IMR-90 (cell line): ENCODE data around the gene USO1. TPM values are rescaled to one million over a fixed set of nuclear protein-coding genes. Genes with fewer than 3 reads are reported as not detected.

Experiments
- ATAC-seq: fragments of 200-7000 bp; cut with Tn5 transposase; 2 replicates; pipeline ENCODE4 v1.9.1; 2020; ENCODE audit warnings: low read depth, mild to moderate bottlenecking, moderate library complexity
- BruUV-seq: library from RNA; stranded (reverse); fragments of 400-500 nt; replicated peaks from 2 replicates; lab custom pipeline; 2021; lab: Mats Ljungman, UMichigan
- CTCF ChIA-PET: fragments of 300-600 bp; formaldehyde crosslinking; extraction: SDS; loops from one replicate; lab custom pipeline; 2021; ENCODE audit warnings: antibody characterized with exemption; lab: Yijun Ruan, JAX
- POLR2A ChIA-PET: fragments of 300-600 bp; sonication (Branson Sonifier 250); formaldehyde crosslinking; loops from one replicate; lab custom pipeline; 2022; ENCODE audit warnings: antibody characterized with exemption; ENCODE audit not compliant: unreplicated experiment; lab: Charles Lee
- DNase-seq: peaks from one replicate; pipeline ENCODE4 v3.0.0; 2013
- H2AFZ ChIP-seq: replicated peaks from 2 replicates; pipeline ENCODE3; 2013; ENCODE audit warnings: low read length, mild to moderate bottlenecking; ENCODE audit not compliant: poor library complexity
- H2AK5ac ChIP-seq: 2 replicates; pipeline ENCODE4 v1.6.1; 2013; ENCODE audit warnings: low read depth, low read length, inconsistent platforms
- H2AK9ac ChIP-seq: replicated peaks from 2 replicates; pipeline ENCODE3; 2013; ENCODE audit warnings: mild to moderate bottlenecking, low read depth, low read length, moderate library complexity; ENCODE audit not compliant: poor library complexity
- H2BK120ac ChIP-seq: 2 replicates; pipeline ENCODE4 v1.6.1; 2013; ENCODE audit warnings: low read depth, low read length, inconsistent platforms
- H2BK15ac ChIP-seq: 3 replicates; pipeline ENCODE4 v1.6.1; 2013; ENCODE audit warnings: low read depth, low read length, inconsistent platforms
- H2BK20ac ChIP-seq: 2 replicates; pipeline ENCODE4 v1.6.1; 2013; ENCODE audit warnings: low read depth, mild to moderate bottlenecking, inconsistent platforms, low read length, moderate library complexity
- H2BK5ac ChIP-seq: 2 replicates; pipeline ENCODE4 v1.6.1; 2013; ENCODE audit warnings: mild to moderate bottlenecking, low read depth, low read length, inconsistent platforms; ENCODE audit not compliant: poor library complexity, severe bottlenecking
- H3K14ac ChIP-seq: replicated peaks from 2 replicates; pipeline ENCODE4 v1.6.1; 2013; ENCODE audit warnings: low read depth, low read length, inconsistent platforms
- H3K18ac ChIP-seq: 2 replicates; pipeline ENCODE4 v1.6.1; 2013; ENCODE audit warnings: low read depth, low read length, control low read depth
- H3K23ac ChIP-seq: 2 replicates; pipeline ENCODE4 v1.6.1; 2013; ENCODE audit warnings: low read depth, low read length, inconsistent platforms
- H3K27ac ChIP-seq: 2 replicates; pipeline ENCODE4 v1.5.1; 2013; ENCODE audit warnings: mild to moderate bottlenecking, control low read depth, low read length; ENCODE audit not compliant: insufficient read depth
- H3K27me3 ChIP-seq: 2 replicates; pipeline ENCODE4 v1.6.1; 2013; ENCODE audit warnings: low read length; ENCODE audit not compliant: control insufficient read depth, insufficient read depth
- H3K36me3 ChIP-seq: 2 replicates; pipeline ENCODE4 v1.6.1; 2013; ENCODE audit warnings: low read length, mixed read lengths; ENCODE audit not compliant: control insufficient read depth, insufficient read depth
- H3K4ac ChIP-seq: 2 replicates; pipeline ENCODE4 v1.6.1; 2013; ENCODE audit warnings: low read depth, low read length, inconsistent platforms
- H3K4me1 ChIP-seq: 2 replicates; pipeline ENCODE4 v1.6.1; 2013; ENCODE audit warnings: low read length, mixed read lengths; ENCODE audit not compliant: control insufficient read depth, insufficient read depth
- H3K4me2 ChIP-seq: 2 replicates; pipeline ENCODE4 v1.6.1; 2013; ENCODE audit warnings: low read depth, mild to moderate bottlenecking, control low read depth, low read length, moderate library complexity
- H3K4me3 ChIP-seq: 2 replicates; pipeline ENCODE4 v1.5.1; 2013; ENCODE audit warnings: low read depth, mild to moderate bottlenecking, control low read depth, low read length, moderate library complexity; ENCODE audit not compliant: insufficient read depth
- H3K56ac ChIP-seq: 2 replicates; pipeline ENCODE4 v1.6.1; 2013; ENCODE audit warnings: low read length, inconsistent platforms; ENCODE audit not compliant: insufficient read depth; ENCODE audit errors: extremely low read depth
- H3K79me1 ChIP-seq, 2 experiments: 2 replicates each; pipeline ENCODE4 v1.6.1; 2013; ENCODE audit warnings: low read length in 2 of 2, inconsistent platforms in 1 of 2, low read depth in 1 of 2
- H3K9ac ChIP-seq: 2 replicates; pipeline ENCODE4 v1.6.1; 2013; ENCODE audit warnings: low read depth, low read length, control low read depth
- H3K9me1 ChIP-seq: 2 replicates; pipeline ENCODE4 v1.6.1; 2013; ENCODE audit warnings: low read length, inconsistent platforms; ENCODE audit not compliant: insufficient read depth
- H3K9me3 ChIP-seq: 2 replicates; pipeline ENCODE4 v1.6.1; 2013; ENCODE audit warnings: low read length; ENCODE audit not compliant: control insufficient read depth, insufficient read depth
- H4K20me1 ChIP-seq: 2 replicates; pipeline ENCODE4 v1.6.1; 2013; ENCODE audit warnings: low read length, inconsistent platforms; ENCODE audit not compliant: insufficient read depth
- H4K5ac ChIP-seq: 2 replicates; pipeline ENCODE4 v1.6.1; 2013; ENCODE audit warnings: mild to moderate bottlenecking, low read depth, low read length, control low read depth
- H4K8ac ChIP-seq, 2 experiments: 2 replicates each; pipeline ENCODE4 v1.6.1; 2013; ENCODE audit warnings: low read depth in 2 of 2, low read length in 2 of 2, control low read depth in 1 of 2, inconsistent platforms in 1 of 2
- H4K91ac ChIP-seq: 2 replicates; pipeline ENCODE4 v1.6.1; 2013; ENCODE audit warnings: low read depth, low read length, inconsistent platforms; ENCODE audit not compliant: insufficient read depth
- POLR2A ChIP-seq: IDR thresholded peaks from 2 replicates; pipeline ENCODE4 v1.6.1; 2012; ENCODE audit warnings: mild to moderate bottlenecking, low read depth, low read length
- WGBS, 2 experiments: methylation state at CpG; one replicate each; pipeline versions ENCODE4 v1.1.5 to v1.1.7; 2013; ENCODE audit warnings: missing lambda C conversion rate in 2 of 2; ENCODE audit not compliant: insufficient read length in 1 of 2; ENCODE audit errors: extremely low coverage in 2 of 2; 5-methylcytosine and 5-hydroxymethylcytosine counted together
- dilution Hi-C: fragments of 300-500 bp; cut with HindIII; formaldehyde crosslinking; loops from one replicate; pipeline ENCODE4 v1.14.3; 2018; ENCODE audit warnings: low sequenced_read_pairs; ENCODE audit not compliant: unreplicated experiment
- in situ Hi-C: fragments of 300-500 bp; cut with MboI; formaldehyde crosslinking; loops from 3 replicates; pipeline ENCODE4 v1.14.3; 2019; ENCODE audit warnings: low sequenced_read_pairs, inconsistent platforms, mixed read lengths
- intact Hi-C: fragments of 100-400 bp; cut with micrococcal nuclease; formaldehyde crosslinking; loops from 2 replicates; pipeline ENCODE4 v1.10.0; 2022
- polyA plus RNA-seq, 3 experiments: library from polyadenylated mRNA; depleted of rRNA; stranded (reverse); fragments of >200 nt; gene quantifications; 2 replicates each; pipeline ENCODE4 v1.2.3, GENCODE V29; 2012; ENCODE audit warnings: low replicate concordance in 1 of 3
- total RNA-seq: library from RNA; depleted of rRNA; stranded (reverse); fragments of >200 nt; gene quantifications from 2 replicates; pipeline ENCODE4 v1.2.3, GENCODE V29; 2012

USO1 gene
- total and polyA plus RNA-seq, 2 of the 4 experiments (the other 2 are of a cell fraction), result 63.7 to 121 TPM

- no peak overlapping the region for H3K27ac ChIP-seq
Observed at GRCh38 chr4:75696071-75696470, 28.3 kb upstream of the USO1 start.

More at GRCh38 chr4:75696071-75696470, 28.3 kb upstream of the USO1 start:
- Histone ChIP-seq H3K23ac (no peak overlapping the region), H3K9ac (no peak overlapping the region), H3K18ac (no peak overlapping the region), H3K4me1 (no peaks in the 10 kb centered on the region), H2BK120ac (no peak overlapping the region), H3K4me3 (no peak overlapping the region), H4K5ac (no peak overlapping the region), H2BK5ac (no peak overlapping the region), H2AK9ac (no peak overlapping the region), H3K27me3 (no peaks in the 10 kb centered on the region), H3K4ac (no peak overlapping the region), H4K20me1 (no peaks in the 10 kb centered on the region), H2BK20ac (no peak overlapping the region), H3K9me1 (no peaks in the 10 kb centered on the region), H3K14ac (no peak overlapping the region), H2AK5ac (no peak overlapping the region), H3K56ac (no peak overlapping the region), H3K9me3 (no peaks in the 10 kb centered on the region), H3K4me2 (no peak overlapping the region), H4K91ac (no peak overlapping the region), H3K36me3 (peaks cover 2% of the 10 kb centered on the region; the same call in 1 of the 2 replicates), H2AFZ (no peak overlapping the region), H4K8ac (no peak overlapping the region), H2BK15ac (no peak overlapping the region), H3K79me1 (peaks cover 2 to 5% of the 10 kb centered on the region in 2 experiments; a peak in 1 of 4 replicates)
- dilution Hi-C loops, result no loop called here
- WGBS, 2 experiments, result no CpG with 5 or more reads among the region's 3 CpGs
- ChIA-PET CTCF (no interaction called here), POLR2A (no interaction called here)
- in situ Hi-C loops, result no loop called here
- ATAC-seq (no peak), DNase-seq (no peak)
- TF ChIP-seq POLR2A, result no peak
- BruUV-seq, result no TSS peak
- intact Hi-C loops, result no loop called here
